HepG2 (cell line): ENCODE measurements around the gene INO80B. TPM values are rescaled to one million over a fixed set of nuclear protein-coding genes. Genes with fewer than 3 reads are reported as not detected.
A peak's percentile ranks its signal among the peaks of the same experiment; 100 is the strongest.

Experiments used
- BRD4 ChIP-seq: sonication (generic); formaldehyde crosslinking; IDR thresholded peaks from 2 replicates; pipeline ENCODE4 v1.4.0; 2020; ENCODE audit warnings: missing genetic modification reagents
- GFI1 ChIP-seq: sonication (generic); formaldehyde crosslinking; IDR thresholded peaks from 2 replicates; pipeline ENCODE4 v1.5.0; 2020; ENCODE audit warnings: missing genetic modification reagents, mild to moderate bottlenecking, borderline replicate concordance
- KAT2B ChIP-seq: fragments of 150-350 bp; IDR thresholded peaks from 2 replicates; pipeline ENCODE4 v1.6.1; 2014; ENCODE audit warnings: low read depth, low read length, borderline replicate concordance
- KDM6A ChIP-seq: IDR thresholded peaks from 2 replicates; pipeline ENCODE4 v1.6.1; 2016; ENCODE audit warnings: low read depth
- KLF9 ChIP-seq: IDR thresholded peaks from 2 replicates; pipeline ENCODE4 v1.6.1; 2016; ENCODE audit warnings: low read depth
- RCOR2 ChIP-seq: IDR thresholded peaks from 2 replicates; pipeline ENCODE4 v1.6.1; 2016; ENCODE audit warnings: missing biosample characterization, missing genetic modification reagents
- RNF2 ChIP-seq: fragments of 450-650 bp; conservative IDR thresholded peaks from 2 replicates; pipeline ENCODE4 v1.6.1; 2016; ENCODE audit warnings: low read depth
- SCMH1 ChIP-seq: sonication (generic); formaldehyde crosslinking; IDR thresholded peaks from 2 replicates; pipeline ENCODE4 v1.9.0; 2021; ENCODE audit warnings: missing genetic modification reagents, mild to moderate bottlenecking, borderline replicate concordance
- SNAPC2 ChIP-seq: sonication (generic); formaldehyde crosslinking; IDR thresholded peaks from 2 replicates; pipeline ENCODE4 v1.8.1; 2022; ENCODE audit warnings: mild to moderate bottlenecking, missing genetic modification reagents
- SOX13 ChIP-seq, 3 experiments: fragments of 450-650 bp in 1 of 3; sonication (generic) in 1 of 3; formaldehyde crosslinking in 1 of 3; IDR thresholded peaks in 2 of 3; conservative IDR thresholded peaks in 1 of 3; 2 replicates each; pipeline versions ENCODE4 v1.5.0 to v1.6.1; 2016 to 2020; ENCODE audit warnings: antibody characterized with exemption in 1 of 3, mild to moderate bottlenecking in 1 of 3, missing compliant biosample characterization in 1 of 3, missing genetic modification reagents in 1 of 3, moderate library complexity in 1 of 3
- ZBTB38 ChIP-seq: sonication (generic); formaldehyde crosslinking; IDR thresholded peaks from 2 replicates; pipeline ENCODE4 v1.5.1; 2020; ENCODE audit warnings: mild to moderate bottlenecking, missing genetic modification reagents
- ZC3H4 ChIP-seq: sonication (generic); formaldehyde crosslinking; IDR thresholded peaks from 2 replicates; pipeline ENCODE4 v1.4.0; 2020; ENCODE audit warnings: missing genetic modification reagents, borderline replicate concordance
- ZNF143 ChIP-seq: sonication (generic); formaldehyde crosslinking; IDR thresholded peaks from 2 replicates; pipeline ENCODE4 v1.4.0; 2020; ENCODE audit warnings: missing genetic modification reagents
- ZNF24 ChIP-seq: fragments of 450-650 bp; IDR thresholded peaks from 2 replicates; pipeline ENCODE4 v1.6.1; 2017; ENCODE audit warnings: antibody characterized with exemption, mild to moderate bottlenecking
- ZNF264 ChIP-seq: sonication (generic); formaldehyde crosslinking; IDR thresholded peaks from 2 replicates; pipeline ENCODE4 v1.4.0; 2020; ENCODE audit warnings: missing genetic modification reagents
- ZNF296 ChIP-seq: sonication (generic); formaldehyde crosslinking; conservative IDR thresholded peaks from 2 replicates; pipeline ENCODE4 v1.5.0; 2020; ENCODE audit warnings: mild to moderate bottlenecking, missing genetic modification reagents
- ZNF350 ChIP-seq: sonication (generic); formaldehyde crosslinking; IDR thresholded peaks from 2 replicates; pipeline ENCODE4 v1.4.0; 2020; ENCODE audit warnings: mild to moderate bottlenecking, low read depth, missing genetic modification reagents, borderline replicate concordance
- polyA plus RNA-seq, 8 experiments: library from polyadenylated mRNA; depleted of rRNA in 3 of 8; stranded (reverse) in 7 of 8; unstranded in 1 of 8; fragments of >200 nt; fragmentation: Illumina TruSeq in 4 of 8; extraction: Trizol in 4 of 8; gene quantifications; 2 replicates each; pipeline versions ENCODE4 v1.2.1 to v1.2.3, GENCODE V29; 2011 to 2016; ENCODE audit warnings: low read depth in 4 of 8, missing spikeins in 1 of 8, mixed read lengths in 1 of 8; ENCODE audit not compliant: insufficient read depth in 1 of 8
- total RNA-seq, 5 experiments: library from RNA; depleted of rRNA; stranded (reverse); fragments of >200 nt; fragmentation: Illumina TruSeq; extraction: Trizol; gene quantifications; 2 replicates each; pipeline ENCODE4 v1.2.3, GENCODE V29; 2016; ENCODE audit warnings: low read depth in 1 of 5
- TF ChIP-seq, protein P1 (sequence below): sonication (generic); IDR thresholded peaks from 2 replicates; pipeline ENCODE4 v1.6.1; 2016; ENCODE audit warnings: low read depth, borderline replicate concordance
- TF ChIP-seq, protein P2 (sequence below): sonication (generic); formaldehyde crosslinking; conservative IDR thresholded peaks from 2 replicates; pipeline ENCODE4 v1.5.0; 2020; ENCODE audit warnings: missing genetic modification reagents
- TF ChIP-seq, protein P3 (sequence below): sonication (generic); formaldehyde crosslinking; IDR thresholded peaks from 2 replicates; pipeline ENCODE4 v1.5.0; 2020; ENCODE audit warnings: missing genetic modification reagents
- TF ChIP-seq, protein P4 (sequence below): sonication (generic); formaldehyde crosslinking; IDR thresholded peaks from 2 replicates; pipeline ENCODE4 v1.5.0; 2020; ENCODE audit warnings: mild to moderate bottlenecking, missing genetic modification reagents
- TF ChIP-seq, protein P5 (sequence below): sonication (generic); formaldehyde crosslinking; conservative IDR thresholded peaks from 2 replicates; pipeline ENCODE4 v1.8.0; 2022; ENCODE audit warnings: mild to moderate bottlenecking, moderate library complexity, missing genetic modification reagents

The INO80B gene
- total and polyA plus RNA-seq, 2 of the 13 experiments (the other 11 are each of a cell fraction or from before 2014, with no cell fraction given) = 6.2 to 14.5 TPM

DNA sequence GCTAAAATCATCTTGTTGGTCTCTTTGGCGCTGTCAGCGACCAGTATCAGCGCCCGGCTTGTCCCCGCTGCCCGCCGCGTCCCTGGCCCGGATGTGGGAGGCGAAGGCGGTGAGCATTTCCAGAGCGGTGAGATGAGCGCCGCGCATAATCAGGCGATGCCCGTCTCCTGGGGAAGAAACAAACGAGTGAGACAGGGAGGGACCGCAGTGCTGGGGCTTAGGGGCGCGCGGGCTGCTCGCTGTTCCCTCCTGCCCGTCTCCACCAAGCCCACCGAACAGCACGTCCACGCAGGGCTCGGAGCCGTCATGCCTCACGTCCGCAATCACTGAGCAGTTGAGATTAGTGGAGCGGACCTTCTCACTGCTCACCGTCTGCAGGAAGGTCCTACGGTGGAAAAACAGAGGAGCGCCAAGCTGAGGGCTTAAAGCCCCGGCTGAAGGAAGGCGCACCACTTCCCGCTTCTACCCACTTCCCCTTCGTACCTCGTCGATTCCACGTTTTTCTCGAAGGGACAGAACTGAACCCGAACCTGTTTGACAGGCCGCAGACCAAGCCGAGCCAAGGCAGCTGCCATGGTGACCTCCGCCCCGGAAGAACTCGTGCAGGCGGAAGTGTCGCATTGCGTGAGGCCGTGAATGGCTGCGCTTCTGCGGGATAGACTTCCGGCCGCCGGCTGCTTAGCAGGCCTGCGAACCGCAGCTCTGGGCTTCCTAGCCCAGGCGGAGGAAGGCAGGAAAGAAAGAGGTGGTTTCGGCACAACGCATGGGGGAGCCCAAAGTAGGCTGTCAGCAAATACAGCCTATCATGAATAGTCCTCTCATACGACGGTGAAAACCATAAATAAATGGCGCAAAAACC is 17.4 kb downstream of the INO80B start, which contains the start of gene MRPL53 (continued):
- TF ChIP-seq, protein P1, sequence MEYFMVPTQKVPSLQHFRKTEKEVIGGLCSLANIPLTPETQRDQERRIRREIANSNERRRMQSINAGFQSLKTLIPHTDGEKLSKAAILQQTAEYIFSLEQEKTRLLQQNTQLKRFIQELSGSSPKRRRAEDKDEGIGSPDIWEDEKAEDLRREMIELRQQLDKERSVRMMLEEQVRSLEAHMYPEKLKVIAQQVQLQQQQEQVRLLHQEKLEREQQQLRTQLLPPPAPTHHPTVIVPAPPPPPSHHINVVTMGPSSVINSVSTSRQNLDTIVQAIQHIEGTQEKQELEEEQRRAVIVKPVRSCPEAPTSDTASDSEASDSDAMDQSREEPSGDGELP = peak; percentile 81
- TF ChIP-seq, protein P2, sequence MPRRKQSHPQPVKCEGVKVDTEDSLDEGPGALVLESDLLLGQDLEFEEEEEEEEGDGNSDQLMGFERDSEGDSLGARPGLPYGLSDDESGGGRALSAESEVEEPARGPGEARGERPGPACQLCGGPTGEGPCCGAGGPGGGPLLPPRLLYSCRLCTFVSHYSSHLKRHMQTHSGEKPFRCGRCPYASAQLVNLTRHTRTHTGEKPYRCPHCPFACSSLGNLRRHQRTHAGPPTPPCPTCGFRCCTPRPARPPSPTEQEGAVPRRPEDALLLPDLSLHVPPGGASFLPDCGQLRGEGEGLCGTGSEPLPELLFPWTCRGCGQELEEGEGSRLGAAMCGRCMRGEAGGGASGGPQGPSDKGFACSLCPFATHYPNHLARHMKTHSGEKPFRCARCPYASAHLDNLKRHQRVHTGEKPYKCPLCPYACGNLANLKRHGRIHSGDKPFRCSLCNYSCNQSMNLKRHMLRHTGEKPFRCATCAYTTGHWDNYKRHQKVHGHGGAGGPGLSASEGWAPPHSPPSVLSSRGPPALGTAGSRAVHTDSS (CRISPR knock-in tag) = no peak
- TF ChIP-seq RNF2 (peak; percentile 61; the same call in 1 of the 2 replicates), SNAPC2 (CRISPR knock-in tag) (peak; percentile 84), ZNF264 (CRISPR knock-in tag) (peak; percentile 81; the same call in 1 of the 2 replicates), ZBTB38 (CRISPR knock-in tag) (peak; percentile 90), ZC3H4 (CRISPR knock-in tag) (peak; percentile 92; the same call in 1 of the 2 replicates), GFI1 (CRISPR knock-in tag) (peak; percentile 89), ZNF296 (CRISPR knock-in tag) (0 out of 2 replicates have a peak, but pooled peaks have one; percentile 68), RCOR2 (CRISPR knock-in tag) (peak; percentile 58), ZNF24 (no peak), SOX13 (IDR thresholded peaks at IDR 0.05) (0 out of 2 replicates have a peak, but pooled peaks have one; percentile 46), SOX13 (CRISPR knock-in tag; conservative IDR thresholded peaks at IDR 0.05 in 1 of 2, IDR thresholded peaks at IDR 0.05 in 1 of 2) (peak; percentile 68 to 71; a peak in 3 of 4 replicates), KAT2B (no peak), KDM6A (no peak), SCMH1 (no peak), BRD4 (CRISPR knock-in tag) (peak; percentile 97), ZNF350 (CRISPR knock-in tag) (peak; percentile 99), KLF9 (CRISPR knock-in tag) (no peak), ZNF143 (peak; percentile 77)
- TF ChIP-seq, protein P3, sequence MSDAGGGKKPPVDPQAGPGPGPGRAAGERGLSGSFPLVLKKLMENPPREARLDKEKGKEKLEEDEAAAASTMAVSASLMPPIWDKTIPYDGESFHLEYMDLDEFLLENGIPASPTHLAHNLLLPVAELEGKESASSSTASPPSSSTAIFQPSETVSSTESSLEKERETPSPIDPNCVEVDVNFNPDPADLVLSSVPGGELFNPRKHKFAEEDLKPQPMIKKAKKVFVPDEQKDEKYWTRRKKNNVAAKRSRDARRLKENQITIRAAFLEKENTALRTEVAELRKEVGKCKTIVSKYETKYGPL (CRISPR knock-in tag) = no peak; the same call in 1 of the 2 replicates
- TF ChIP-seq, protein P4, sequence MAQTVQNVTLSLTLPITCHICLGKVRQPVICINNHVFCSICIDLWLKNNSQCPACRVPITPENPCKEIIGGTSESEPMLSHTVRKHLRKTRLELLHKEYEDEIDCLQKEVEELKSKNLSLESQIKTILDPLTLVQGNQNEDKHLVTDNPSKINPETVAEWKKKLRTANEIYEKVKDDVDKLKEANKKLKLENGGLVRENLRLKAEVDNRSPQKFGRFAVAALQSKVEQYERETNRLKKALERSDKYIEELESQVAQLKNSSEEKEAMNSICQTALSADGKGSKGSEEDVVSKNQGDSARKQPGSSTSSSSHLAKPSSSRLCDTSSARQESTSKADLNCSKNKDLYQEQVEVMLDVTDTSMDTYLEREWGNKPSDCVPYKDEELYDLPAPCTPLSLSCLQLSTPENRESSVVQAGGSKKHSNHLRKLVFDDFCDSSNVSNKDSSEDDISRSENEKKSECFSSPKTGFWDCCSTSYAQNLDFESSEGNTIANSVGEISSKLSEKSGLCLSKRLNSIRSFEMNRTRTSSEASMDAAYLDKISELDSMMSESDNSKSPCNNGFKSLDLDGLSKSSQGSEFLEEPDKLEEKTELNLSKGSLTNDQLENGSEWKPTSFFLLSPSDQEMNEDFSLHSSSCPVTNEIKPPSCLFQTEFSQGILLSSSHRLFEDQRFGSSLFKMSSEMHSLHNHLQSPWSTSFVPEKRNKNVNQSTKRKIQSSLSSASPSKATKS = no peak
- TF ChIP-seq, protein P5, sequence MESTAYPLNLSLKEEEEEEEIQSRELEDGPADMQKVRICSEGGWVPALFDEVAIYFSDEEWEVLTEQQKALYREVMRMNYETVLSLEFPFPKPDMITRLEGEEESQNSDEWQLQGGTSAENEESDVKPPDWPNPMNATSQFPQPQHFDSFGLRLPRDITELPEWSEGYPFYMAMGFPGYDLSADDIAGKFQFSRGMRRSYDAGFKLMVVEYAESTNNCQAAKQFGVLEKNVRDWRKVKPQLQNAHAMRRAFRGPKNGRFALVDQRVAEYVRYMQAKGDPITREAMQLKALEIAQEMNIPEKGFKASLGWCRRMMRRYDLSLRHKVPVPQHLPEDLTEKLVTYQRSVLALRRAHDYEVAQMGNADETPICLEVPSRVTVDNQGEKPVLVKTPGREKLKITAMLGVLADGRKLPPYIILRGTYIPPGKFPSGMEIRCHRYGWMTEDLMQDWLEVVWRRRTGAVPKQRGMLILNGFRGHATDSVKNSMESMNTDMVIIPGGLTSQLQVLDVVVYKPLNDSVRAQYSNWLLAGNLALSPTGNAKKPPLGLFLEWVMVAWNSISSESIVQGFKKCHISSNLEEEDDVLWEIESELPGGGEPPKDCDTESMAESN = peak; percentile 93
